Liver (tissue), 9 donors: ENCODE data around the gene CLMN. TPM values are rescaled to one million over a fixed set of nuclear protein-coding genes. Genes with fewer than 3 reads are reported as not detected.
A peak's percentile ranks its signal among the peaks of the same experiment; 100 is the strongest.

Experiments used
- DNase-seq: peaks from one replicate; pipeline ENCODE4 v3.0.0-alpha.2; 2017; ENCODE audit warnings: low spot score
- H3K27ac ChIP-seq, 2 donors: one replicate each; pipeline ENCODE4 v1.7.0; 2013; ENCODE audit warnings: inconsistent platforms in 2 of 2, low read length in 2 of 2, control low read depth in 1 of 2, low read depth in 1 of 2, mild to moderate bottlenecking in 1 of 2
- H3K27me3 ChIP-seq, 4 donors: one replicate each; pipeline versions ENCODE4 v1.6.1 to v1.7.0; 2013; ENCODE audit warnings: low read length in 3 of 4, inconsistent platforms in 1 of 4, mild to moderate bottlenecking in 1 of 4, moderate library complexity in 1 of 4; ENCODE audit not compliant: control insufficient read depth in 4 of 4, insufficient read depth in 4 of 4
- H3K36me3 ChIP-seq, 4 donors: one replicate each; pipeline versions ENCODE4 v1.6.1 to v1.7.0; 2013; ENCODE audit warnings: low read length in 3 of 4, mild to moderate bottlenecking in 3 of 4, low read depth in 1 of 4, moderate library complexity in 1 of 4; ENCODE audit not compliant: control insufficient read depth in 4 of 4, insufficient read depth in 3 of 4
- H3K4me1 ChIP-seq, 4 donors: one replicate each; pipeline versions ENCODE4 v1.6.1 to v1.7.0; 2013; ENCODE audit warnings: low read length in 3 of 4, mild to moderate bottlenecking in 3 of 4, moderate library complexity in 1 of 4; ENCODE audit not compliant: control insufficient read depth in 4 of 4, insufficient read depth in 4 of 4
- H3K4me3 ChIP-seq, 3 donors: one replicate each; pipeline versions ENCODE4 v1.6.1 to v1.7.0; 2013; ENCODE audit warnings: low read length in 3 of 3, control low read depth in 1 of 3, low read depth in 1 of 3, mild to moderate bottlenecking in 1 of 3
- H3K9ac ChIP-seq, 2 donors: one replicate each; pipeline ENCODE4 v1.7.0; 2013; ENCODE audit warnings: low read length in 2 of 2, mild to moderate bottlenecking in 2 of 2, moderate library complexity in 2 of 2, control low read depth in 1 of 2, low read depth in 1 of 2
- H3K9me3 ChIP-seq, 4 donors: one replicate each; pipeline versions ENCODE4 v1.6.1 to v1.7.0; 2013; ENCODE audit warnings: low read length in 3 of 4; ENCODE audit not compliant: control insufficient read depth in 4 of 4
- ATF3 ChIP-seq: IDR thresholded peaks from 2 replicates; pipeline ENCODE4 v1.6.1; 2016; ENCODE audit warnings: antibody characterized with exemption
- CTCF ChIP-seq: fragments of 150-350 bp; IDR thresholded peaks from 2 replicates; pipeline ENCODE4 v1.5.1; 2017; ENCODE audit warnings: improper control_type of control experiment, low read depth, low read length; ENCODE audit not compliant: missing input control
- EGR1 ChIP-seq, 2 donors: IDR thresholded peaks; 2 replicates each; pipeline ENCODE4 v1.6.1; 2016 to 2018; ENCODE audit warnings: antibody characterized with exemption in 2 of 2, low read depth in 2 of 2
- FOXA1 ChIP-seq: IDR thresholded peaks from 2 replicates; pipeline ENCODE4 v1.6.1; 2016; ENCODE audit warnings: antibody characterized with exemption
- FOXA2 ChIP-seq: IDR thresholded peaks from 2 replicates; pipeline ENCODE4 v1.6.1; 2016; ENCODE audit warnings: antibody characterized with exemption
- GABPA ChIP-seq, 2 donors: IDR thresholded peaks in 1 of 2; conservative IDR thresholded peaks in 1 of 2; 2 replicates each; pipeline ENCODE4 v1.6.1; 2016; ENCODE audit warnings: antibody characterized with exemption in 2 of 2, mild to moderate bottlenecking in 1 of 2, moderate library complexity in 1 of 2
- HNF4A ChIP-seq, 2 donors: conservative IDR thresholded peaks; 2 replicates each; pipeline ENCODE4 v1.6.1; 2016; ENCODE audit warnings: antibody characterized with exemption in 2 of 2, mild to moderate bottlenecking in 2 of 2
- HNF4G ChIP-seq: IDR thresholded peaks from 2 replicates; pipeline ENCODE4 v1.6.1; 2016; ENCODE audit warnings: antibody characterized with exemption
- MAX ChIP-seq: IDR thresholded peaks from 2 replicates; pipeline ENCODE4 v1.6.1; 2016; ENCODE audit warnings: antibody characterized with exemption
- NR2F2 ChIP-seq: IDR thresholded peaks from 2 replicates; pipeline ENCODE4 v1.6.1; 2016; ENCODE audit warnings: antibody characterized with exemption
- RAD21 ChIP-seq, 2 donors: IDR thresholded peaks; 2 replicates each; pipeline ENCODE4 v1.6.1; 2016; ENCODE audit warnings: antibody characterized with exemption in 2 of 2, mild to moderate bottlenecking in 2 of 2
- REST ChIP-seq: IDR thresholded peaks from 2 replicates; pipeline ENCODE4 v1.6.1; 2016; ENCODE audit warnings: antibody characterized with exemption, mild to moderate bottlenecking
- RXRA ChIP-seq, 2 donors: IDR thresholded peaks; 2 replicates each; pipeline ENCODE4 v1.6.1; 2017 to 2018; ENCODE audit warnings: antibody characterized with exemption in 2 of 2, mild to moderate bottlenecking in 1 of 2
- SP1 ChIP-seq: IDR thresholded peaks from 2 replicates; pipeline ENCODE4 v1.6.1; 2018; ENCODE audit warnings: antibody characterized with exemption, mild to moderate bottlenecking
- TAF1 ChIP-seq: conservative IDR thresholded peaks from 2 replicates; pipeline ENCODE4 v1.6.1; 2016; ENCODE audit warnings: antibody characterized with exemption, mild to moderate bottlenecking
- YY1 ChIP-seq: IDR thresholded peaks from 2 replicates; pipeline ENCODE4 v1.6.1; 2016; ENCODE audit warnings: antibody characterized with exemption, mild to moderate bottlenecking
- ZBTB33 ChIP-seq: IDR thresholded peaks from 2 replicates; pipeline ENCODE4 v1.6.1; 2016; ENCODE audit warnings: antibody characterized with exemption
- WGBS: extraction: QIAGEN DNeasy Blood & Tissue Kit; methylation state at CpG from one replicate; pipeline ENCODE4 v1.1.7; 2013; 5-methylcytosine and 5-hydroxymethylcytosine counted together
- polyA plus RNA-seq, 2 donors: library from polyadenylated mRNA; stranded (reverse) in 1 of 2; unstranded in 1 of 2; fragments of 200-250 nt in 1 of 2; fragments of >200 nt in 1 of 2; fragmentation: Nextera tagmentation in 1 of 2; extraction: Ambion mirVana in 1 of 2; gene quantifications; one replicate each; pipeline versions ENCODE4 v1.2.1 to v1.2.3, GENCODE V29; 2013 to 2015
- total RNA-seq, 2 donors: library from RNA; depleted of rRNA; stranded (reverse); fragments of >200 nt; gene quantifications; one replicate each; pipeline ENCODE4 v1.2.3, GENCODE V29; 2014
- donor health status: healthy.
- donor health status: healthy.
- donor health status: healthy.
- donor health status: healthy.
- donor health status: healthy.

Gene CLMN
- total and polyA plus RNA-seq, 4 donors, result 6.0 to 41.1 (median 24.1) TPM

GRCh38 chr14:95221531-95221930, 98.2 kb downstream of the CLMN start:
- Histone ChIP-seq H3K36me3 (peaks cover 0 to 5% (median 0%) of the 10 kb centered on the region in 4 donors), H3K27me3 (no peaks in the 10 kb centered on the region), H3K4me3 (no peak overlapping the region), H3K27ac (peak overlapping the region; percentile 64 to 77), H3K4me1 (peaks cover 18 to 44% (median 34%) of the 10 kb centered on the region in 4 donors), H3K9ac (no peak overlapping the region), H3K9me3 (no peaks in the 10 kb centered on the region)
- WGBS, result 96% methylated on average over 12 of the region's 12 CpGs
- no peak for DNase-seq
- no peak for TF ChIP-seq RXRA (IDR thresholded peaks at IDR 0.05)
- TF ChIP-seq GABPA (IDR thresholded peaks at IDR 0.05 in 1 of 2, conservative IDR thresholded peaks at IDR 0.05 in 1 of 2), result no peak
- TF ChIP-seq REST, result no peak
- no peak for TF ChIP-seq ZBTB33
- no peak for TF ChIP-seq ATF3
- no peak for TF ChIP-seq TAF1
- TF ChIP-seq FOXA2, result no peak
- TF ChIP-seq YY1, result no peak
- TF ChIP-seq HNF4G, result no peak
- no peak for TF ChIP-seq SP1
- TF ChIP-seq RAD21 (IDR thresholded peaks at IDR 0.05), result no peak
- TF ChIP-seq MAX, result no peak
- TF ChIP-seq FOXA1, result no peak

GRCh38 chr14:95220663-95221231, 99.0 kb downstream of the CLMN start:
- peaks cover 18 to 43% (median 34%) of the 10 kb centered on the region in 4 donors for H3K4me1 ChIP-seq
- no peaks in the 10 kb centered on the region for H3K9me3 ChIP-seq
- DNase-seq, result no peak
- peak overlapping the region; percentile 48 to 64 for H3K27ac ChIP-seq
- no peaks in the 10 kb centered on the region for H3K27me3 ChIP-seq
- no peak overlapping the region for H3K4me3 ChIP-seq
- peaks cover 0 to 5% (median 0%) of the 10 kb centered on the region in 4 donors for H3K36me3 ChIP-seq
- no peak overlapping the region for H3K9ac ChIP-seq
- WGBS, result 57% methylated on average over 11 of the region's 11 CpGs
- TF ChIP-seq NR2F2 (no peak), REST (no peak), FOXA2 (no peak), ZBTB33 (no peak), HNF4G (no peak), EGR1 (IDR thresholded peaks at IDR 0.05; ENCODE audit: low read depth in 2 of 2) (no peak), RAD21 (IDR thresholded peaks at IDR 0.05) (peak in 1 of 2 donors; percentile 8), RXRA (IDR thresholded peaks at IDR 0.05) (peak in 1 of 2 donors; percentile 39), GABPA (IDR thresholded peaks at IDR 0.05 in 1 of 2, conservative IDR thresholded peaks at IDR 0.05 in 1 of 2) (no peak), CTCF (no peak), HNF4A (conservative IDR thresholded peaks at IDR 0.05) (peak in 1 of 2 donors; percentile 27), MAX (no peak)
